Fibroblast of mammary gland (primary cell): ENCODE results near the gene FAM168B.
A peak's percentile ranks its signal among the peaks of the same experiment; 100 is the strongest.

Experiments used
- DNase-seq: peaks from one replicate; pipeline ENCODE4 v3.0.0-alpha.2; 2010; ENCODE audit warnings: low read depth
- H3K4me3 ChIP-seq: 2 replicates; pipeline ENCODE4 v1.5.1; 2011; ENCODE audit warnings: low read depth, mild to moderate bottlenecking, low read length, moderate library complexity; ENCODE audit not compliant: control insufficient read depth
- CTCF ChIP-seq: conservative IDR thresholded peaks from 2 replicates; pipeline ENCODE4 v1.5.1; 2011; ENCODE audit warnings: low read depth, low read length, inconsistent platforms; ENCODE audit not compliant: control insufficient read depth, insufficient read depth

Gene FAM168B

GRCh38 chr2:131044075-131044756 is 49.0 kb downstream of the FAM168B start:
- no peak for TF ChIP-seq CTCF
- H3K4me3 ChIP-seq: no peak overlapping the region
- no peak for DNase-seq

GRCh38 chr2:131043199-131044074 is 49.8 kb downstream of the FAM168B start:
- no peak for TF ChIP-seq CTCF
- no peak overlapping the region for H3K4me3 ChIP-seq
- no peak for DNase-seq

- peak; percentile 13 for DNase-seq
- no peak overlapping the region for H3K4me3 ChIP-seq
- no peak for TF ChIP-seq CTCF
Measured at GRCh38 chr2:131042148-131042775, 51.0 kb downstream of the FAM168B start.

- no peak overlapping the region for H3K4me3 ChIP-seq
- DNase-seq: no peak
- no peak for TF ChIP-seq CTCF
Measured at GRCh38 chr2:131041402-131042147, 51.7 kb downstream of the FAM168B start.

- peak; percentile 1 for TF ChIP-seq CTCF
- DNase-seq: no peak
- no peak overlapping the region for H3K4me3 ChIP-seq
Measured at GRCh38 chr2:131040661-131041401, 52.4 kb downstream of the FAM168B start.
